ENCODE results near the gene SLC66A3.

GRCh38 chr2:11133238-11133935 lies 21.9 kb upstream of the SLC66A3 start:
- TF ChIP-seq, protein P1, sequence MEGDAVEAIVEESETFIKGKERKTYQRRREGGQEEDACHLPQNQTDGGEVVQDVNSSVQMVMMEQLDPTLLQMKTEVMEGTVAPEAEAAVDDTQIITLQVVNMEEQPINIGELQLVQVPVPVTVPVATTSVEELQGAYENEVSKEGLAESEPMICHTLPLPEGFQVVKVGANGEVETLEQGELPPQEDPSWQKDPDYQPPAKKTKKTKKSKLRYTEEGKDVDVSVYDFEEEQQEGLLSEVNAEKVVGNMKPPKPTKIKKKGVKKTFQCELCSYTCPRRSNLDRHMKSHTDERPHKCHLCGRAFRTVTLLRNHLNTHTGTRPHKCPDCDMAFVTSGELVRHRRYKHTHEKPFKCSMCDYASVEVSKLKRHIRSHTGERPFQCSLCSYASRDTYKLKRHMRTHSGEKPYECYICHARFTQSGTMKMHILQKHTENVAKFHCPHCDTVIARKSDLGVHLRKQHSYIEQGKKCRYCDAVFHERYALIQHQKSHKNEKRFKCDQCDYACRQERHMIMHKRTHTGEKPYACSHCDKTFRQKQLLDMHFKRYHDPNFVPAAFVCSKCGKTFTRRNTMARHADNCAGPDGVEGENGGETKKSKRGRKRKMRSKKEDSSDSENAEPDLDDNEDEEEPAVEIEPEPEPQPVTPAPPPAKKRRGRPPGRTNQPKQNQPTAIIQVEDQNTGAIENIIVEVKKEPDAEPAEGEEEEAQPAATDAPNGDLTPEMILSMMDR (IDR thresholded peaks at IDR 0.05): no peak
- TF ChIP-seq POLR2AphosphoS5 (IDR thresholded peaks at IDR 0.05) (no peak), EP300 (IDR thresholded peaks at IDR 0.05; ENCODE audit: low read depth) (no peak), POLR2A (IDR thresholded peaks at IDR 0.05) (no peak)

Measured in transverse colon (tissue), 4 donors.